ENCODE results near the gene KDM4C. TPM values are rescaled to one million over a fixed set of nuclear protein-coding genes. Genes with fewer than 3 reads are reported as not detected.

KDM4C gene
- total RNA-seq, 1 experiment from 2014 or later, result 16.2 TPM

DNA sequence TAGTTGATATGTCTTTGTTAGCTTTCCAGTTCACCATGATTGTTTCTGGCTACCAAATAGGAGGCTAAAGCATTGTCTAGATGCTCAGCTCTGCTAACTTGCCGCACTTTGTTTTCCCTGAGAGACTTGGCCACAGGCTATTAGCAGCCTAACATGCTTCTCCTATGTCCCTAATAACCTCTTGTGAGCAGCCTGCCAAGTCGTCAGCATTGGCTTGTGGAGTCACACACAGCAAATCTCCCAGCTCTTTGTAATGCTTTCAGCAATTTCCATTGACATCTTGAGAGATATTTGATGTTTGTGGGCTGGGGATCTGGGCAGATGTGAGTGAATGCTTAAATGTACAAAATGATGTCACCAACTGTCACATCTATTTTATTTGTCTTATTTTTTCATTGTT, 346.9 kb downstream of the KDM4C start:
- no peak overlapping the region for H3K27ac Mint-ChIP-seq (ENCODE audit: unreplicated experiment)
- TF ChIP-seq, protein P1, sequence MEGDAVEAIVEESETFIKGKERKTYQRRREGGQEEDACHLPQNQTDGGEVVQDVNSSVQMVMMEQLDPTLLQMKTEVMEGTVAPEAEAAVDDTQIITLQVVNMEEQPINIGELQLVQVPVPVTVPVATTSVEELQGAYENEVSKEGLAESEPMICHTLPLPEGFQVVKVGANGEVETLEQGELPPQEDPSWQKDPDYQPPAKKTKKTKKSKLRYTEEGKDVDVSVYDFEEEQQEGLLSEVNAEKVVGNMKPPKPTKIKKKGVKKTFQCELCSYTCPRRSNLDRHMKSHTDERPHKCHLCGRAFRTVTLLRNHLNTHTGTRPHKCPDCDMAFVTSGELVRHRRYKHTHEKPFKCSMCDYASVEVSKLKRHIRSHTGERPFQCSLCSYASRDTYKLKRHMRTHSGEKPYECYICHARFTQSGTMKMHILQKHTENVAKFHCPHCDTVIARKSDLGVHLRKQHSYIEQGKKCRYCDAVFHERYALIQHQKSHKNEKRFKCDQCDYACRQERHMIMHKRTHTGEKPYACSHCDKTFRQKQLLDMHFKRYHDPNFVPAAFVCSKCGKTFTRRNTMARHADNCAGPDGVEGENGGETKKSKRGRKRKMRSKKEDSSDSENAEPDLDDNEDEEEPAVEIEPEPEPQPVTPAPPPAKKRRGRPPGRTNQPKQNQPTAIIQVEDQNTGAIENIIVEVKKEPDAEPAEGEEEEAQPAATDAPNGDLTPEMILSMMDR (IDR thresholded peaks at IDR 0.05; ENCODE audit: unreplicated experiment), result no peak
- peaks cover 8% of the 10 kb centered on the region for H3K9me3 Mint-ChIP-seq (ENCODE audit: low read depth, unreplicated experiment)
- no TSS peak for BruUV-seq (replicated peaks)
- no peak for DNase-seq
- CTCF ChIA-PET, result no interaction called here
- intact Hi-C loops (cut with micrococcal nuclease; ENCODE audit: unreplicated experiment), result no loop called here
- H3K36me3 Mint-ChIP-seq (ENCODE audit: insufficient read depth, unreplicated experiment), result no peaks in the 10 kb centered on the region
- H3K4me1 Mint-ChIP-seq (ENCODE audit: low read depth, unreplicated experiment), result peaks cover 8% of the 10 kb centered on the region
- no peak overlapping the region for H3K4me3 Mint-ChIP-seq (ENCODE audit: low read depth, unreplicated experiment)
- no peaks in the 10 kb centered on the region for H3K27me3 Mint-ChIP-seq (ENCODE audit: unreplicated experiment)

DNA sequence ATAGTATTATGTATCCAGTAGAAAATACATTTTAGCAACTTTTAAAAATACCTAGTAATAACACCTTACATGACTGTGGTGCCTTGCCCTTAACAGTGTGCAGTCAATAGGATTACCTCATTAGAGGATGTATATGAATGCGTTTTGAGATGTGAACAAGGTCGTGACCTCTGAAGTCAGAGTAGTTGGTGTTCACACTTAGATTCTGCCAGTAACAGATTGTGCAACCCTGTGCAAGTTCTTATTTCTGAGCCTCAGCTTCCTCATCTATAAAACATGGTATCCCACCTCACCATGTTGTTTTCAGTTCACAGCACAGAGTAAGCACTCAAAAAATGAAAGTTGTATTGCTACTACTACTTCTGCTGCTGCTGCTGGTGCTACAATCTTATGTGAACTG, 347.3 kb downstream of the KDM4C start:
- CTCF ChIA-PET, result no interaction called here
- Mint-ChIP-seq H3K36me3 (ENCODE audit: insufficient read depth, unreplicated experiment) (no peaks in the 10 kb centered on the region), H3K27me3 (ENCODE audit: unreplicated experiment) (no peaks in the 10 kb centered on the region), H3K27ac (ENCODE audit: unreplicated experiment) (no peak overlapping the region), H3K4me3 (ENCODE audit: low read depth, unreplicated experiment) (no peak overlapping the region), H3K9me3 (ENCODE audit: low read depth, unreplicated experiment) (peaks cover 8% of the 10 kb centered on the region), H3K4me1 (ENCODE audit: low read depth, unreplicated experiment) (peaks cover 8% of the 10 kb centered on the region)
- TF ChIP-seq, protein P1 (IDR thresholded peaks at IDR 0.05; ENCODE audit: unreplicated experiment), result no peak
- no peak for DNase-seq
- intact Hi-C loops (cut with micrococcal nuclease; ENCODE audit: unreplicated experiment), result no loop called here
- no TSS peak for BruUV-seq (replicated peaks)

DNA sequence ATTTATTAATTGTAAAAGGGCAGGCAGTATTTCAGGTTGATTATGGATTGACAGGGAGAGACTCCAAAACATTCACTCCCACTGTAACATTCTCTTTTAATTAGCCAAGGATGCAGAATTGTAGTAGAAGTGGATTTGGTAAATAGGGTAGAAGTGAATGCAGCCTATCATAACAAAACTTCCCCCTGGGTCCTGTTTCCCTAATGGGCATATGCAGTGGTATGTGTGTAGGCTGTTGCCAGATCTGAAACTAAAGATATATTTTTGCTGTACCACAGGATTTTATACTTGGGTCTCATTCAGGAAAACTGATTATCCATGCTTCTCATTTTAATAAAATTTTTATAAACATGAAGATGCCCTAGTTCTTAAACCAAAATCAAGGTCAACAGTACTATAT, 351.2 kb downstream of the KDM4C start:
- no peaks in the 10 kb centered on the region for H3K36me3 Mint-ChIP-seq (ENCODE audit: insufficient read depth, unreplicated experiment)
- H3K9me3 Mint-ChIP-seq (ENCODE audit: low read depth, unreplicated experiment), result peaks cover 2% of the 10 kb centered on the region
- intact Hi-C loops (cut with micrococcal nuclease; ENCODE audit: unreplicated experiment), result no loop called here
- H3K27ac Mint-ChIP-seq (ENCODE audit: unreplicated experiment), result no peak overlapping the region
- no peak for DNase-seq
- peaks cover 3% of the 10 kb centered on the region for H3K4me1 Mint-ChIP-seq (ENCODE audit: low read depth, unreplicated experiment)
- TF ChIP-seq, protein P1 (IDR thresholded peaks at IDR 0.05; ENCODE audit: unreplicated experiment), result no peak
- CTCF ChIA-PET, result no interaction called here
- H3K4me3 Mint-ChIP-seq (ENCODE audit: low read depth, unreplicated experiment), result no peak overlapping the region
- H3K27me3 Mint-ChIP-seq (ENCODE audit: unreplicated experiment), result no peaks in the 10 kb centered on the region
- BruUV-seq (replicated peaks), result no TSS peak

DNA sequence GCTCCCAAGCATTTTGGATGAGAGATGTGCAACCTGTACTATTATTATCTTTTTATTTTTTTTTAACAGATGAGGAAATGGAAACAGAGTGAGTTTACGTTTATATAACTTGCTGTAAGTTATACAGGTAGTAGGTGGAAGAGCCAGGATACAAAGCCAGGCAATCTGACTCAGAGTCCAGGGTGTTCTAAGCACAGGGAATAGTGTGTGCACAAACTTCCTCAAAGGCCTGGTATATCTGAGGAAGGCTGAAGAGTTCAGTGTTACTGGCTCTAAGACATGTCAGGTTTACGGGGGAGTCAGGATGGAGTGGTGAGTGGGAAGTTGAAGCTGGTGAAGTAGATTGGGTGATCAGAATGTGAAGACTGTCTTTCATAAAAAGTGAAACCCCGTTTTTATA, 353.6 kb downstream of the KDM4C start:
- Mint-ChIP-seq H3K36me3 (ENCODE audit: insufficient read depth, unreplicated experiment) (no peaks in the 10 kb centered on the region), H3K4me3 (ENCODE audit: low read depth, unreplicated experiment) (no peak overlapping the region), H3K27me3 (ENCODE audit: unreplicated experiment) (no peaks in the 10 kb centered on the region), H3K4me1 (ENCODE audit: low read depth, unreplicated experiment) (no peaks in the 10 kb centered on the region), H3K9me3 (ENCODE audit: low read depth, unreplicated experiment) (no peaks in the 10 kb centered on the region), H3K27ac (ENCODE audit: unreplicated experiment) (no peak overlapping the region)
- no peak for DNase-seq
- no TSS peak for BruUV-seq (replicated peaks)
- CTCF ChIA-PET, result no interaction called here
- intact Hi-C loops (cut with micrococcal nuclease; ENCODE audit: unreplicated experiment), result no loop called here
- TF ChIP-seq, protein P1 (IDR thresholded peaks at IDR 0.05; ENCODE audit: unreplicated experiment), result no peak

DNA sequence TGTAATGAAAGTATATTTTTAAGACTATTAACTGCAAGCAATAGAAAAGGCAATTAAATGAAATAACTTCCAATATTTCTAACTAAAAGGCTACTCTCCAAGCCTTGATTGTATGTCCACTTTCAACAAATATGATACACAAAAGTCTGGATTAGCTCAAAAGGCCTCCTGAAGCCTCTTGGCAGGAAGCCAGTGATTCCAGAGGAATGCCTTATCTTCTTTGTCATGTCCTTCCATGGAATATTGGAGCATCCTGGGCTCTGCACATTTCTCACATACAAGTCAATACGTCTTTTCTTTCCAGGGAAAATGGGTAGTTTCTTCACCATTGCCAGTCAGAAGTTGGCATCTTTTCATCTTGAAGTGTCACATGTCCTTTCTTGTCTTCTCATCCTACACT, 357.8 kb downstream of the KDM4C start:
- Mint-ChIP-seq H3K4me1 (ENCODE audit: low read depth, unreplicated experiment) (peaks cover 7% of the 10 kb centered on the region), H3K27ac (ENCODE audit: unreplicated experiment) (no peak overlapping the region), H3K27me3 (ENCODE audit: unreplicated experiment) (no peaks in the 10 kb centered on the region), H3K4me3 (ENCODE audit: low read depth, unreplicated experiment) (no peak overlapping the region), H3K36me3 (ENCODE audit: insufficient read depth, unreplicated experiment) (no peaks in the 10 kb centered on the region), H3K9me3 (ENCODE audit: low read depth, unreplicated experiment) (no peaks in the 10 kb centered on the region)
- DNase-seq, result no peak
- intact Hi-C loops (cut with micrococcal nuclease; ENCODE audit: unreplicated experiment), result no loop called here
- TF ChIP-seq, protein P1 (IDR thresholded peaks at IDR 0.05; ENCODE audit: unreplicated experiment), result no peak
- no TSS peak for BruUV-seq (replicated peaks)
- CTCF ChIA-PET, result no interaction called here
